ENCODE results near the gene ZNF497.
A peak's percentile ranks its signal among the peaks of the same experiment; 100 is the strongest.
"Not testable (repeated sequence)": the region's sequence is repeated elsewhere in the genome, so short reads cannot be mapped to it uniquely, and the experiment has no call there.

ZNF497 gene

GRCh38 chr19:58393725-58394033 lies 31.1 kb upstream of the ZNF497 start:
- DNase-seq = no peak

GRCh38 chr19:58392945-58393724 lies 30.6 kb upstream of the ZNF497 start:
- DNase-seq = no peak

- no peak for DNase-seq
These were observed 25.6 kb upstream of the ZNF497 start for GRCh38 chr19:58388175-58388526.

- DNase-seq = no peak
These were observed 25.0 kb upstream of the ZNF497 start for GRCh38 chr19:58387338-58388174.

GRCh38 chr19:58386576-58387337 lies 24.2 kb upstream of the ZNF497 start, which contains the start of gene RPS5:
Gene RPS5, plus strand, starts transcription at chr19:58387269. Its CDS starts 869 bp downstream, at chr19:58388138.
- DNase-seq = peak; percentile 96

GRCh38 chr19:58385891-58386575 lies 23.5 kb upstream of the ZNF497 start:
- DNase-seq = no peak

- no peak for DNase-seq
These were observed 22.9 kb upstream of the ZNF497 start for GRCh38 chr19:58385313-58385890.

GRCh38 chr19:58382997-58383603 lies 20.5 kb upstream of the ZNF497 start:
- no peak for DNase-seq

- no peak for DNase-seq
These were observed 19.1 kb upstream of the ZNF497 start for GRCh38 chr19:58381460-58382212.

- peak; percentile 99 for DNase-seq
These were observed 18.3 kb upstream of the ZNF497 start, which contains the start of gene ZNF837 for GRCh38 chr19:58380662-58381459. Gene ZNF837, minus strand, starts transcription at chr19:58381030. Its CDS starts 11,698 bp downstream, at chr19:58369332.

- DNase-seq = no peak
These were observed 17.6 kb upstream of the ZNF497 start for GRCh38 chr19:58380037-58380661.

GRCh38 chr19:58379246-58379645 lies 16.7 kb upstream of the ZNF497 start:
- DNase-seq = no peak

GRCh38 chr19:58376724-58377123 lies 14.2 kb upstream of the ZNF497 start:
- not testable (repeated sequence) for DNase-seq

GRCh38 chr19:58374200-58374599 lies 11.6 kb upstream of the ZNF497 start:
- no peak for DNase-seq

- no peak for DNase-seq
These were observed 10.0 kb upstream of the ZNF497 start for GRCh38 chr19:58372311-58373133.

GRCh38 chr19:58368561-58369360 lies 6.2 kb upstream of the ZNF497 start:
- DNase-seq = no peak

- no peak for DNase-seq
These were observed 5.3 kb upstream of the ZNF497 start for GRCh38 chr19:58367698-58368454.
